Measurements from ENCODE around the gene PIK3CB. TPM values are rescaled to one million over a fixed set of nuclear protein-coding genes. Genes with fewer than 3 reads are reported as not detected.
A peak's percentile ranks its signal among the peaks of the same experiment; 100 is the strongest.

PIK3CB gene
- total and polyA plus RNA-seq, 10 of the 15 experiments (the other 5 are each of a cell fraction or from before 2014, with no cell fraction given), result 5.0 to 18.4 (median 10.4) TPM

- TF ChIP-seq ZNF24 (IDR thresholded peaks at IDR 0.05) (no peak), TBL1XR1 (IDR thresholded peaks at IDR 0.05; ENCODE audit: low read depth, low read length) (no peak), KAT2A (conservative IDR thresholded peaks at IDR 0.05; ENCODE audit: control insufficient read depth, low read depth, low read length) (no peak), JUND (IDR thresholded peaks at IDR 0.05; ENCODE audit: low read depth, low read length) (no peak), CREB1 (IDR thresholded peaks at IDR 0.05; ENCODE audit: low read depth) (no peak), NFYB (IDR thresholded peaks at IDR 0.05; ENCODE audit: insufficient read depth, low read depth, low read length) (peak; percentile 42; the same call in 1 of the 2 replicates), IRF3 (IDR thresholded peaks at IDR 0.05) (no peak), NR2C1 (IDR thresholded peaks at IDR 0.05) (no peak), BRCA1 (IDR thresholded peaks at IDR 0.05; ENCODE audit: low read depth, low read length) (no peak), RAD51 (IDR thresholded peaks at IDR 0.05) (no peak), ELK1 (IDR thresholded peaks at IDR 0.05; ENCODE audit: low read depth, low read length) (no peak), SMAD1 (IDR thresholded peaks at IDR 0.05; ENCODE audit: low read depth, partially characterized antibody) (no peak), SRF (IDR thresholded peaks at IDR 0.05; ENCODE audit: low read depth in 2 of 2, low read length in 2 of 2) (no peak), ATF7 (IDR thresholded peaks at IDR 0.05; ENCODE audit: low read depth) (no peak), MYB (IDR thresholded peaks at IDR 0.05; ENCODE audit: borderline replicate concordance, low read depth, low read length) (no peak), MTA3 (IDR thresholded peaks at IDR 0.05; ENCODE audit: borderline replicate concordance, low read length) (no peak), WRNIP1 (IDR thresholded peaks at IDR 0.05; ENCODE audit: borderline replicate concordance, low read depth, low read length) (no peak)
- TF ChIP-seq, protein P1, sequence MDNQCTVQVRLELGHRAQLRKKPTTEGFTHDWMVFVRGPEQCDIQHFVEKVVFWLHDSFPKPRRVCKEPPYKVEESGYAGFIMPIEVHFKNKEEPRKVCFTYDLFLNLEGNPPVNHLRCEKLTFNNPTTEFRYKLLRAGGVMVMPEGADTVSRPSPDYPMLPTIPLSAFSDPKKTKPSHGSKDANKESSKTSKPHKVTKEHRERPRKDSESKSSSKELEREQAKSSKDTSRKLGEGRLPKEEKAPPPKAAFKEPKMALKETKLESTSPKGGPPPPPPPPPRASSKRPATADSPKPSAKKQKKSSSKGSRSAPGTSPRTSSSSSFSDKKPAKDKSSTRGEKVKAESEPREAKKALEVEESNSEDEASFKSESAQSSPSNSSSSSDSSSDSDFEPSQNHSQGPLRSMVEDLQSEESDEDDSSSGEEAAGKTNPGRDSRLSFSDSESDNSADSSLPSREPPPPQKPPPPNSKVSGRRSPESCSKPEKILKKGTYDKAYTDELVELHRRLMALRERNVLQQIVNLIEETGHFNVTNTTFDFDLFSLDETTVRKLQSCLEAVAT (IDR thresholded peaks at IDR 0.05), result peak; percentile 96
- TF ChIP-seq, protein P2, sequence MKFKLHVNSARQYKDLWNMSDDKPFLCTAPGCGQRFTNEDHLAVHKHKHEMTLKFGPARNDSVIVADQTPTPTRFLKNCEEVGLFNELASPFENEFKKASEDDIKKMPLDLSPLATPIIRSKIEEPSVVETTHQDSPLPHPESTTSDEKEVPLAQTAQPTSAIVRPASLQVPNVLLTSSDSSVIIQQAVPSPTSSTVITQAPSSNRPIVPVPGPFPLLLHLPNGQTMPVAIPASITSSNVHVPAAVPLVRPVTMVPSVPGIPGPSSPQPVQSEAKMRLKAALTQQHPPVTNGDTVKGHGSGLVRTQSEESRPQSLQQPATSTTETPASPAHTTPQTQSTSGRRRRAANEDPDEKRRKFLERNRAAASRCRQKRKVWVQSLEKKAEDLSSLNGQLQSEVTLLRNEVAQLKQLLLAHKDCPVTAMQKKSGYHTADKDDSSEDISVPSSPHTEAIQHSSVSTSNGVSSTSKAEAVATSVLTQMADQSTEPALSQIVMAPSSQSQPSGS (IDR thresholded peaks at IDR 0.05; ENCODE audit: low read length), result no peak
- TF ChIP-seq, protein P3, sequence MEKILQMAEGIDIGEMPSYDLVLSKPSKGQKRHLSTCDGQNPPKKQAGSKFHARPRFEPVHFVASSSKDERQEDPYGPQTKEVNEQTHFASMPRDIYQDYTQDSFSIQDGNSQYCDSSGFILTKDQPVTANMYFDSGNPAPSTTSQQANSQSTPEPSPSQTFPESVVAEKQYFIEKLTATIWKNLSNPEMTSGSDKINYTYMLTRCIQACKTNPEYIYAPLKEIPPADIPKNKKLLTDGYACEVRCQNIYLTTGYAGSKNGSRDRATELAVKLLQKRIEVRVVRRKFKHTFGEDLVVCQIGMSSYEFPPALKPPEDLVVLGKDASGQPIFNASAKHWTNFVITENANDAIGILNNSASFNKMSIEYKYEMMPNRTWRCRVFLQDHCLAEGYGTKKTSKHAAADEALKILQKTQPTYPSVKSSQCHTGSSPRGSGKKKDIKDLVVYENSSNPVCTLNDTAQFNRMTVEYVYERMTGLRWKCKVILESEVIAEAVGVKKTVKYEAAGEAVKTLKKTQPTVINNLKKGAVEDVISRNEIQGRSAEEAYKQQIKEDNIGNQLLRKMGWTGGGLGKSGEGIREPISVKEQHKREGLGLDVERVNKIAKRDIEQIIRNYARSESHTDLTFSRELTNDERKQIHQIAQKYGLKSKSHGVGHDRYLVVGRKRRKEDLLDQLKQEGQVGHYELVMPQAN (conservative IDR thresholded peaks at IDR 0.05), result peak; percentile 77; the same call in 1 of the 2 replicates
Measured at GRCh38 chr3:138834596-138835396, at the start of gene PIK3CB (continued).
